Nephron progenitor cell (in vitro differentiated cells): ENCODE results near the gene NADSYN1.

ENCODE experiments used
- DNase-seq: peaks from one replicate; pipeline ENCODE4 v3.0.0; 2021
- H3K27ac Mint-ChIP-seq: 2 replicates; pipeline ENCODE4 v1.8.0; 2021; ENCODE audit warnings: mild to moderate bottlenecking, moderate library complexity, mixed read lengths
- H3K27me3 Mint-ChIP-seq: 2 replicates; pipeline ENCODE4 v1.8.0; 2021; ENCODE audit warnings: mild to moderate bottlenecking, low read depth, mixed read lengths; ENCODE audit not compliant: poor library complexity
- H3K36me3 Mint-ChIP-seq: 2 replicates; pipeline ENCODE4 v1.8.0; 2021; ENCODE audit warnings: low read depth, mixed read lengths
- H3K4me1 Mint-ChIP-seq: 2 replicates; pipeline ENCODE4 v1.8.0; 2021; ENCODE audit warnings: mixed read lengths
- H3K4me3 Mint-ChIP-seq: 2 replicates; pipeline ENCODE4 v1.8.0; 2021; ENCODE audit warnings: mild to moderate bottlenecking, moderate library complexity, mixed read lengths
- H3K9me3 Mint-ChIP-seq: 2 replicates; pipeline ENCODE4 v1.8.0; 2021; ENCODE audit warnings: mild to moderate bottlenecking, moderate library complexity, mixed read lengths
- TF ChIP-seq, protein P1 (sequence below): fragments of 200-600 bp; sonication (generic); IDR thresholded peaks from 2 replicates; pipeline ENCODE4 v1.5.0; 2021; ENCODE audit warnings: antibody characterized with exemption

Gene NADSYN1

DNA sequence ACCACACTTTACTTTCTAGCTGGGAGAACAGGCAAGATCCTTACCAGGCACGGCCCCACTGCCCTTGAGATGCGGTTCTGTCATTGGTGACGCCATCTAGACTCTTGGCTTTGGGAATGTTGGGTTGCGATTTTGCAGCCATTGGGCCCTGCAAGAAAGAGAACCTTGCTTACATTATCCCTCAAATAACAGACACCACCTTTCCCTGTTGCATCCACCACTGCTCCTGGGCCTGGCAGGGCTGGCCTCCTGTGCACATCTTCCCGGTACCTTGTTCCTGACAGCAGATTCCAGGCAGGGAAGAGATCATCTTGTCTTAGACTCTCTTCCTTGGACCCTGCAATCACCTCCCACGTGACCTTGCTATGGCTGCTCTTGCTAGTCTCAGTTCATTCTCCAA is 8.2 kb upstream of the NADSYN1 start:
- Mint-ChIP-seq H3K27ac (no peak overlapping the region), H3K36me3 (peaks cover 66% of the 10 kb centered on the region)

DNA sequence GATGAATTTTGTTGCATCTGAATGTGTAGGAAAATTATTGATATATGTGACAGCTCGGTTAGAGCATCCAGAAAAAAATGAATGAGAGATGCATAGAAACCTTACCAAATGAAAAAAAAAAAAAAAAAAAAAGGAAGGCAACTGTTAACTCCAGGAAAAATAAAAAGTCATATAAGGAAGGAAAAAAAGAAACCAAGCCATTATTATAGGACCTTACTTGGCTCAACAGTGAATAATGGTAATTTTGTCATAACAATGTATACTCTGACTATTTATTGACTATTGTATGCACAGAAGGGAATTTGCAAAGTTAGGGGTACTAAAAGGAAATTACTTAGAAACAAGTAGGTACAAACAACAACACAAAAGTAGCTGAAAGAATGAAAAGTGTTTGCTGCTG is 6.9 kb upstream of the NADSYN1 start:
- TF ChIP-seq, protein P1, sequence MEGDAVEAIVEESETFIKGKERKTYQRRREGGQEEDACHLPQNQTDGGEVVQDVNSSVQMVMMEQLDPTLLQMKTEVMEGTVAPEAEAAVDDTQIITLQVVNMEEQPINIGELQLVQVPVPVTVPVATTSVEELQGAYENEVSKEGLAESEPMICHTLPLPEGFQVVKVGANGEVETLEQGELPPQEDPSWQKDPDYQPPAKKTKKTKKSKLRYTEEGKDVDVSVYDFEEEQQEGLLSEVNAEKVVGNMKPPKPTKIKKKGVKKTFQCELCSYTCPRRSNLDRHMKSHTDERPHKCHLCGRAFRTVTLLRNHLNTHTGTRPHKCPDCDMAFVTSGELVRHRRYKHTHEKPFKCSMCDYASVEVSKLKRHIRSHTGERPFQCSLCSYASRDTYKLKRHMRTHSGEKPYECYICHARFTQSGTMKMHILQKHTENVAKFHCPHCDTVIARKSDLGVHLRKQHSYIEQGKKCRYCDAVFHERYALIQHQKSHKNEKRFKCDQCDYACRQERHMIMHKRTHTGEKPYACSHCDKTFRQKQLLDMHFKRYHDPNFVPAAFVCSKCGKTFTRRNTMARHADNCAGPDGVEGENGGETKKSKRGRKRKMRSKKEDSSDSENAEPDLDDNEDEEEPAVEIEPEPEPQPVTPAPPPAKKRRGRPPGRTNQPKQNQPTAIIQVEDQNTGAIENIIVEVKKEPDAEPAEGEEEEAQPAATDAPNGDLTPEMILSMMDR: no peak
- Mint-ChIP-seq H3K4me1 (peaks cover 47% of the 10 kb centered on the region), H3K4me3 (peak overlapping the region; percentile 94), H3K27me3 (peaks cover 10% of the 10 kb centered on the region), H3K9me3 (peaks cover 15% of the 10 kb centered on the region), H3K27ac (no peak overlapping the region), H3K36me3 (peaks cover 58% of the 10 kb centered on the region)
- no peak for DNase-seq

More for the DNA sequence above, 8.2 kb upstream of the NADSYN1 start:
- H3K27me3 Mint-ChIP-seq: peaks cover 10% of the 10 kb centered on the region
- H3K4me3 Mint-ChIP-seq: no peak overlapping the region
- peaks cover 15% of the 10 kb centered on the region for H3K9me3 Mint-ChIP-seq
- TF ChIP-seq, protein P1: no peak
- peaks cover 34% of the 10 kb centered on the region for H3K4me1 Mint-ChIP-seq
- no peak for DNase-seq

DNA sequence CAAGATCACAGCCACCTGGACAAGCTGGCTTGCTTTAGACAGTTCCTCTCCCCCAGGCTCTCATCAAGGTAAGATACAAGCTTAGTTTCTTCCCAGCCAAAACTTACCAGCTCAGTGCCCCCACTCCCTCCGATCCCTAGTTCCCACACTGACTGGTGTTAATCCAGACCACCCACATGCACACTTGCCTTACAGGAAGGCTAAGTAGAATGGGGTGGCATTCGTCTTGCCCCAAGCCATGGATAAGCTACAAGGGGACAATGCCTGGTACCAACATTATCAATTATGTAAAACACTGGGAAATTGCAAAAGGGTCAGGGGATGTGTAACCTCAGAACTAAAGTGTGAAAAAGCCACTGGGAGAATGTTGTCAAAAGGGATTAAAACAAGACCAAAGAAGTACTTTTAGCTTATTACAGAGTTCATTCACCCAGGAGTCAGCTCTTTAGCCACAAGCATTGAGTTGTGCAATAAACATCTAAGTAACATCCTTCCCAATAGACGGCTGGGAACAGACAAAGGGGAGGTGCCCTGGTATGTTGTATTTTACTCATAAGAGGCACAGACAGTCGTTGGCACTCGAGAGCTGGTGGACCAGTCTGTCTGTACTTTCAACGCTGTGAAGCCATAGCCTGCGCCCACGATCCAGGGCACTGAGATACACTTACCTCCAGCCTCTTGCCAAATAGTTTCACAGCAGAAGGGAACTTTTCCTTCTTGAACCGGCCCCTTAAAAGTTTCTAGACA is 5.9 kb upstream of the NADSYN1 start:
- peaks cover 15% of the 10 kb centered on the region for H3K9me3 Mint-ChIP-seq
- no peak for DNase-seq
- peak overlapping the region; percentile 94 for H3K4me3 Mint-ChIP-seq
- TF ChIP-seq, protein P1: no peak
- peaks cover 53% of the 10 kb centered on the region for H3K36me3 Mint-ChIP-seq
- H3K27me3 Mint-ChIP-seq: peaks cover 10% of the 10 kb centered on the region
- peaks cover 53% of the 10 kb centered on the region for H3K4me1 Mint-ChIP-seq
- H3K27ac Mint-ChIP-seq: peak overlapping the region; percentile 90

- Mint-ChIP-seq H3K36me3 (peaks cover 46% of the 10 kb centered on the region), H3K9me3 (peaks cover 15% of the 10 kb centered on the region)
- DNase-seq: peak; percentile 81
Observed at GRCh38 chr11:71447791-71448256, 5.2 kb upstream of the NADSYN1 start.

DNA sequence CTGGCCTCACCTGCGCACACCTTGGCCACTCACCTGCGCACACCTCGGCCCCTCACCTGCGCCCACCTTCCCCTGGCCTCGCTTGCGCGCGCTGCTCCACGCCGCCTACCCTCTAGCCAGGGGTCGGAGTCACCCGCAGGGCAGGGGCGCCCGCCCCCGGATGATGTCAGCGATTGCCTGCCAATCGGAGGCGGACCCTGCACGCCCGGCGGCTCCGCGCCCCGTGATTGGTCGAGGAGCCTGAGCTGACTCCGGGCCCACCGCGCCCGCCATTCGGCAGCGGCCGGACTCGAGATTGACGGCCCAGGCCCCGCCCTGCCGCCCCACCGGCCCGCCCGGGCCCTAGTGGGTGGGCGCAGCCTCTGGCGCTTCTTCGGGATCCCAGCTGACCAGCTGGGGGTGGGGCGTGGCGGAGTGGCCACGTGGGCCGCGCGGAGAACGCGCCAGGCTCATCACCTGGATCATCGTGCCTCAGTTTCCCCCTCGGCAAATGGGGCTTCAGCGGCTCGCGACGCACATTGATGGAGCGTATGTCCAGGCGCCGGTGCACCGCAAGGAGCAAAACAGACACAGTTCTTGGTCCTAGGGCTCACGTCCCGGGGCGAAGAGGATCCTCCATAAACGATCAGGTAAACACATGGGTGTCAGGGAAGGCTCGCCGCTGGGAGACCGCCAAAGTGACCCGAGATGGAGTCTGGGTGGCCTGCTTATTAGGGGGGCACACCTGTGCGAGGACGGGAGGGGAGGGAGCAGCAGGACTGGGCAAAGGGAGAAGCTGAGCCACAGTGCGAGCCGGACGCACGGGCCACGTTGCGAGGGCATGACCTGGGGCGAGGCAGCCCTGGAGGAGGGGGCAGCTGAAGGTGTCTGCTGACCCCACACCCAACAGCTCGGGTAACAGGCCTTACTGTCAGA is 4.5 kb upstream of the NADSYN1 start, which contains the start of gene DHCR7:
Gene DHCR7 (minus strand): TSS at position 137 of the 915 bp plus-strand sequence. CDS start 3,441 bp downstream, outside the sequence.
- TF ChIP-seq, protein P1: no peak
- Mint-ChIP-seq H3K4me1 (peaks cover 62% of the 10 kb centered on the region), H3K4me3 (peak within 1 kb of the TSS; percentile 94), H3K27me3 (peaks cover 8% of the 10 kb centered on the region), H3K9me3 (peaks cover 15% of the 10 kb centered on the region), H3K27ac (peak within 1 kb of the TSS; percentile 91), H3K36me3 (peaks cover 39% of the 10 kb centered on the region)
- DNase-seq: peak; percentile 98

More at GRCh38 chr11:71447791-71448256, 5.2 kb upstream of the NADSYN1 start:
- Mint-ChIP-seq H3K27ac (peak overlapping the region; percentile 90), H3K27me3 (peaks cover 10% of the 10 kb centered on the region), H3K4me3 (peak overlapping the region; percentile 94), H3K4me1 (peaks cover 57% of the 10 kb centered on the region)
- TF ChIP-seq, protein P1: no peak
